Vagina (tissue), 2 donors: Measurements from ENCODE around the gene SMTNL1. TPM values are rescaled to one million over a fixed set of nuclear protein-coding genes. Genes with fewer than 3 reads are reported as not detected.

ENCODE experiments used
- DNase-seq, 2 donors: peaks; one replicate each; pipeline ENCODE4 v3.0.0-alpha.2; 2017; ENCODE audit errors: extremely low spot score in 2 of 2
- H3K27ac ChIP-seq: fragments of 200-600 bp; sonication (generic); one replicate; pipeline ENCODE4 v1.5.1; 2019
- H3K27me3 ChIP-seq: fragments of 200-600 bp; sonication (generic); one replicate; pipeline ENCODE4 v1.5.1; 2019
- H3K36me3 ChIP-seq, 2 donors: fragments of 200-600 bp; sonication (generic); one replicate each; pipeline ENCODE4 v1.5.1; 2017 to 2019
- H3K4me1 ChIP-seq: fragments of 200-600 bp; sonication (generic); one replicate; pipeline ENCODE4 v1.5.1; 2019
- H3K4me3 ChIP-seq, 2 donors: fragments of 200-600 bp; sonication (generic); 1 replicate in 1 of 2; 2 replicates in 1 of 2; pipeline ENCODE4 v1.5.1; 2016 to 2019
- H3K9me3 ChIP-seq: fragments of 200-600 bp; sonication (generic); one replicate; pipeline ENCODE4 v1.5.1; 2019
- CTCF ChIP-seq, 3 experiments: fragments of 450-650 bp in 2 of 3; fragments of 200-600 bp in 1 of 3; sonication (generic) in 1 of 3; IDR thresholded peaks; one replicate each; pipeline ENCODE4 v1.5.1; 2017 to 2019; ENCODE audit warnings: antibody characterized with exemption in 3 of 3, mild to moderate bottlenecking in 2 of 3, moderate library complexity in 2 of 3
- POLR2A ChIP-seq, 2 donors: fragments of 450-650 bp; IDR thresholded peaks; one replicate each; pipeline ENCODE4 v1.6.1; 2017; ENCODE audit warnings: antibody characterized with exemption in 2 of 2, mild to moderate bottlenecking in 2 of 2, moderate library complexity in 2 of 2
- POLR2AphosphoS5 ChIP-seq, 2 donors: sonication (generic); formaldehyde crosslinking; IDR thresholded peaks; one replicate each; pipeline ENCODE4 v1.9.0; 2017; ENCODE audit warnings: antibody characterized with exemption in 2 of 2, mild to moderate bottlenecking in 2 of 2, low read depth in 1 of 2; ENCODE audit not compliant: insufficient read depth in 1 of 2
- intact Hi-C: fragments of 100-400 bp; cut with DNase I; formaldehyde crosslinking; loops from one replicate; pipeline ENCODE4 v1.15.1; 2023
- total RNA-seq: library from RNA; depleted of rRNA; stranded (reverse); fragments of >200 nt; gene quantifications from one replicate; pipeline ENCODE4 v1.2.3, GENCODE V29; 2016

SMTNL1 gene
- total RNA-seq, 1 donor from 2014 or later, result not detected

GRCh38 chr11:57511741-57512430 is 25.5 kb upstream of the SMTNL1 start:
- no peaks in the 10 kb centered on the region for H3K36me3 ChIP-seq
- no peak overlapping the region for H3K27ac ChIP-seq
- peaks cover 24% of the 10 kb centered on the region for H3K4me1 ChIP-seq
- intact Hi-C loops, result no loop called here
- no peaks in the 10 kb centered on the region for H3K9me3 ChIP-seq
- TF ChIP-seq POLR2A (IDR thresholded peaks at IDR 0.05) (no peak), POLR2AphosphoS5 (IDR thresholded peaks at IDR 0.05; ENCODE audit: insufficient read depth in 1 of 2, low read depth in 1 of 2) (no peak), CTCF (IDR thresholded peaks at IDR 0.05) (no peak)
- DNase-seq, result no peak
- no peaks in the 10 kb centered on the region for H3K27me3 ChIP-seq
- H3K4me3 ChIP-seq, result no peak overlapping the region

GRCh38 chr11:57512646-57513451 is 24.5 kb upstream of the SMTNL1 start:
- Histone ChIP-seq H3K36me3 (no peaks in the 10 kb centered on the region), H3K27me3 (no peaks in the 10 kb centered on the region), H3K9me3 (no peaks in the 10 kb centered on the region), H3K27ac (peak overlapping the region; percentile 57), H3K4me1 (peaks cover 24% of the 10 kb centered on the region), H3K4me3 (no peak overlapping the region)
- no peak for DNase-seq
- intact Hi-C loops, result no loop called here
- no peak for TF ChIP-seq CTCF (IDR thresholded peaks at IDR 0.05)
- no peak for TF ChIP-seq POLR2A (IDR thresholded peaks at IDR 0.05)
- TF ChIP-seq POLR2AphosphoS5 (IDR thresholded peaks at IDR 0.05; ENCODE audit: insufficient read depth in 1 of 2, low read depth in 1 of 2), result no peak

- H3K36me3 ChIP-seq, result no peaks in the 10 kb centered on the region
- H3K27ac ChIP-seq, result peak overlapping the region; percentile 57
- no peaks in the 10 kb centered on the region for H3K27me3 ChIP-seq
- no peak for TF ChIP-seq POLR2A (IDR thresholded peaks at IDR 0.05)
- no peak for TF ChIP-seq POLR2AphosphoS5 (IDR thresholded peaks at IDR 0.05; ENCODE audit: insufficient read depth in 1 of 2, low read depth in 1 of 2)
- TF ChIP-seq CTCF (IDR thresholded peaks at IDR 0.05), result no peak
- no peak for DNase-seq
- intact Hi-C loops, result no loop called here
- peaks cover 24% of the 10 kb centered on the region for H3K4me1 ChIP-seq
- H3K9me3 ChIP-seq, result no peaks in the 10 kb centered on the region
- H3K4me3 ChIP-seq, result peak overlapping the region in 1 of 2 donors; percentile 85
These were observed 24.0 kb upstream of the SMTNL1 start for GRCh38 chr11:57513452-57513795.

GRCh38 chr11:57513911-57514537 is 23.4 kb upstream of the SMTNL1 start:
- peaks cover 24% of the 10 kb centered on the region for H3K4me1 ChIP-seq
- DNase-seq, result no peak
- TF ChIP-seq POLR2AphosphoS5 (IDR thresholded peaks at IDR 0.05; ENCODE audit: insufficient read depth in 1 of 2, low read depth in 1 of 2), result no peak
- TF ChIP-seq CTCF (IDR thresholded peaks at IDR 0.05), result no peak
- TF ChIP-seq POLR2A (IDR thresholded peaks at IDR 0.05), result no peak
- H3K9me3 ChIP-seq, result no peaks in the 10 kb centered on the region
- H3K4me3 ChIP-seq, result peak overlapping the region; percentile 75 to 85
- no peaks in the 10 kb centered on the region for H3K27me3 ChIP-seq
- no peaks in the 10 kb centered on the region for H3K36me3 ChIP-seq
- peak overlapping the region; percentile 57 for H3K27ac ChIP-seq
- intact Hi-C loops, result no loop called here
